Aorta (tissue), 5 donors: ENCODE results near the gene CPN2. TPM values are rescaled to one million over a fixed set of nuclear protein-coding genes. Genes with fewer than 3 reads are reported as not detected.
A peak's percentile ranks its signal among the peaks of the same experiment; 100 is the strongest.

Experiments
- ATAC-seq: fragments of 200-7000 bp; cut with Tn5 transposase; one replicate; pipeline ENCODE4 v1.9.1; 2022; ENCODE audit warnings: moderate library complexity; ENCODE audit not compliant: low FRiP score
- DNase-seq, 2 donors: peaks; one replicate each; pipeline ENCODE4 v3.0.0-alpha.2; 2020
- H3K27ac ChIP-seq, 2 donors: one replicate each; pipeline ENCODE4 v1.5.1; 2013; ENCODE audit warnings: low read length in 2 of 2, mild to moderate bottlenecking in 2 of 2, moderate library complexity in 2 of 2, control low read depth in 1 of 2, inconsistent platforms in 1 of 2, low read depth in 1 of 2
- H3K27me3 ChIP-seq, 2 donors: one replicate each; pipeline ENCODE4 v1.6.1; 2013; ENCODE audit warnings: control low read depth in 1 of 2, low read length in 1 of 2, mild to moderate bottlenecking in 1 of 2, moderate library complexity in 1 of 2; ENCODE audit not compliant: insufficient read depth in 2 of 2, control insufficient read depth in 1 of 2
- H3K36me3 ChIP-seq, 2 donors: one replicate each; pipeline ENCODE4 v1.6.1; 2013; ENCODE audit warnings: control low read depth in 1 of 2, low read length in 1 of 2, mild to moderate bottlenecking in 1 of 2; ENCODE audit not compliant: insufficient read depth in 2 of 2, control insufficient read depth in 1 of 2
- H3K4me1 ChIP-seq, 2 donors: one replicate each; pipeline ENCODE4 v1.6.1; 2013; ENCODE audit warnings: low read length in 2 of 2, control low read depth in 1 of 2, mild to moderate bottlenecking in 1 of 2, moderate library complexity in 1 of 2; ENCODE audit not compliant: insufficient read depth in 2 of 2, control insufficient read depth in 1 of 2
- H3K4me3 ChIP-seq, 2 donors: one replicate each; pipeline ENCODE4 v1.5.1; 2013; ENCODE audit warnings: low read length in 2 of 2, control low read depth in 1 of 2, mild to moderate bottlenecking in 1 of 2
- H3K9me3 ChIP-seq: one replicate; pipeline ENCODE4 v1.6.1; 2013; ENCODE audit warnings: mild to moderate bottlenecking, low read length; ENCODE audit not compliant: control insufficient read depth
- WGBS, 2 donors: extraction: QIAGEN DNeasy Blood & Tissue Kit; methylation state at CpG; one replicate each; pipeline ENCODE4 v1.1.7; 2013; 5-methylcytosine and 5-hydroxymethylcytosine counted together
- intact Hi-C, 2 donors: fragments of 100-400 bp; cut with DNase I; formaldehyde crosslinking; loops; one replicate each; pipeline versions ENCODE4 v1.14.2 to v1.15.0; 2022
- polyA plus RNA-seq, 2 donors: library from polyadenylated mRNA; stranded (reverse); fragments of 200-250 nt; gene quantifications; one replicate each; pipeline ENCODE4 v1.2.3, GENCODE V29; 2013
- total RNA-seq, 2 donors: library from RNA; stranded (reverse); fragmentation: NEBNext Ultra II Directional; extraction: Animal tissue kit (Norgen Biotek cat#: 25700); gene quantifications; one replicate each; pipeline ENCODE4 v1.2.1, GENCODE V29; 2021
- donor health status: healthy with polysubstance abuse.
- donor health status: Bipolar disorder and iron deficiency.
- donor health status: DM: no; HTN: no; CAD: no.
- donor health status: DM: no; HTN: no; CAD: no.
- donor health status: DM: yes; HTN: yes; CAD: no.

The CPN2 gene
- total and polyA plus RNA-seq, 4 donors = not detected

GRCh38 chr3:194318511-194319161 is 32.5 kb downstream of the CPN2 start:
- H3K4me3 ChIP-seq = no peak overlapping the region
- ATAC-seq (no peak), DNase-seq (no peak)
- no peaks in the 10 kb centered on the region for H3K36me3 ChIP-seq
- no peaks in the 10 kb centered on the region for H3K27me3 ChIP-seq
- no peaks in the 10 kb centered on the region for H3K4me1 ChIP-seq
- peaks cover 3% of the 10 kb centered on the region for H3K9me3 ChIP-seq
- H3K27ac ChIP-seq = no peak overlapping the region
- intact Hi-C loops = loop anchor here (5.0 to 10.0 kb wide), 5 partner anchors 46 to 654 kb away; partner anchors contain the start of gene HES1 (in 1 of the 2)
- WGBS, 2 donors = 92 to 96% methylated on average over 3 of the region's 3 CpGs

- no peaks in the 10 kb centered on the region for H3K4me1 ChIP-seq
- WGBS, 2 donors = 93 to 94% methylated on average over 6 of the region's 6 CpGs
Observed at GRCh38 chr3:194316918-194317317, 34.2 kb downstream of the CPN2 start.

GRCh38 chr3:194315965-194316361 is 35.2 kb downstream of the CPN2 start:
- DNase-seq (no peak), ATAC-seq (peak; percentile 39)
- H3K4me1 ChIP-seq = no peaks in the 10 kb centered on the region
- H3K27ac ChIP-seq = no peak overlapping the region
- no peak overlapping the region for H3K4me3 ChIP-seq
- peaks cover 3% of the 10 kb centered on the region for H3K9me3 ChIP-seq
- H3K27me3 ChIP-seq = no peaks in the 10 kb centered on the region
- intact Hi-C loops = loop anchor here (1.0 to 10.0 kb wide), 10 partner anchors 44 to 651 kb away; partner anchors contain the start of gene HES1 (in 2 of the 2)
- H3K36me3 ChIP-seq = no peaks in the 10 kb centered on the region
- 16 to 19% methylated on average over 17 of the region's 17 CpGs for WGBS, 2 donors

More at GRCh38 chr3:194316918-194317317, 34.2 kb downstream of the CPN2 start:
- Histone ChIP-seq H3K9me3 (peaks cover 3% of the 10 kb centered on the region), H3K4me3 (no peak overlapping the region), H3K27ac (no peak overlapping the region), H3K36me3 (no peaks in the 10 kb centered on the region), H3K27me3 (no peaks in the 10 kb centered on the region)
- intact Hi-C loops = loop anchor here (5.0 to 10.0 kb wide), 5 partner anchors 45 to 652 kb away; partner anchors contain the start of gene HES1 (in 1 of the 2)
- DNase-seq = no peak
- no peak for ATAC-seq

- intact Hi-C loops = loop anchor here (1.0 to 10.0 kb wide), 10 partner anchors 43 to 651 kb away; partner anchors contain the start of gene HES1 (in 2 of the 2)
- Histone ChIP-seq H3K4me3 (peak overlapping the region in 1 of 2 donors; percentile 7), H3K36me3 (no peaks in the 10 kb centered on the region), H3K9me3 (peaks cover 3% of the 10 kb centered on the region), H3K27me3 (no peaks in the 10 kb centered on the region), H3K4me1 (no peaks in the 10 kb centered on the region), H3K27ac (no peak overlapping the region)
- DNase-seq (peak; percentile 87 to 97), ATAC-seq (peak; percentile 90)
- WGBS, 2 donors = 4% methylated on average over 45 to 54 of the region's 54 CpGs
Observed at GRCh38 chr3:194315088-194315964, 35.8 kb downstream of the CPN2 start.

- intact Hi-C loops = loop anchor here (1.0 to 10.0 kb wide), 10 partner anchors 42 to 650 kb away; partner anchors contain the start of gene HES1 (in 2 of the 2)
- Histone ChIP-seq H3K27ac (no peak overlapping the region), H3K9me3 (peaks cover 3% of the 10 kb centered on the region), H3K27me3 (no peaks in the 10 kb centered on the region), H3K36me3 (no peaks in the 10 kb centered on the region), H3K4me1 (no peaks in the 10 kb centered on the region), H3K4me3 (no peak overlapping the region)
- WGBS, 2 donors = 86 to 89% methylated on average over 13 of the region's 13 CpGs
- ATAC-seq (no peak), DNase-seq (peak in 1 of 2 donors; percentile 35)
Observed at GRCh38 chr3:194314388-194315068, 36.6 kb downstream of the CPN2 start.

GRCh38 chr3:194313560-194314387 is 37.4 kb downstream of the CPN2 start:
- DNase-seq = peak; percentile 73 to 86

GRCh38 chr3:194312743-194313281 is 38.3 kb downstream of the CPN2 start:
- DNase-seq (peak in 1 of 2 donors; percentile 75), ATAC-seq (peak; percentile 48)
- no peaks in the 10 kb centered on the region for H3K27me3 ChIP-seq
- 28 to 32% methylated on average over 16 of the region's 16 CpGs for whole genome bisulfite sequencing, 2 donors
- no peak overlapping the region for H3K27ac ChIP-seq
- H3K4me3 ChIP-seq = no peak overlapping the region
- H3K9me3 ChIP-seq = no peaks in the 10 kb centered on the region
- no peaks in the 10 kb centered on the region for H3K36me3 ChIP-seq
- intact Hi-C loops = loop anchor here (10.0 kb wide), 3 partner anchors 238 to 648 kb away; no protein-coding TSS in a partner anchor
- H3K4me1 ChIP-seq = no peaks in the 10 kb centered on the region

More at GRCh38 chr3:194313560-194314387, 37.4 kb downstream of the CPN2 start:
- Histone ChIP-seq H3K36me3 (no peaks in the 10 kb centered on the region), H3K27ac (no peak overlapping the region), H3K4me3 (no peak overlapping the region), H3K4me1 (no peaks in the 10 kb centered on the region), H3K9me3 (peaks cover 3% of the 10 kb centered on the region), H3K27me3 (no peaks in the 10 kb centered on the region)
- 30 to 32% methylated on average over 15 of the region's 15 CpGs for WGBS, 2 donors
- ATAC-seq = peak; percentile 31
- intact Hi-C loops = loop anchor here (2.0 to 10.0 kb wide), 6 partner anchors 177 to 649 kb away; partner anchors contain the start of gene HES1 (in 1 of the 2)
